ENCODE results near the gene PJA2.

- TF ChIP-seq CTCF (IDR thresholded peaks at IDR 0.05 in 8 of 11, conservative IDR thresholded peaks at IDR 0.05 in 3 of 11) (no peak), POLR2AphosphoS5 (IDR thresholded peaks at IDR 0.05) (peak; percentile 80 to 87 (median 85)), POLR2A (IDR thresholded peaks at IDR 0.05) (no peak)
Observed at GRCh38 chr5:109408991-109409843, 557 bp downstream of the PJA2 start.
